GM21423 (cell line): ENCODE measurements around the gene CHAD.

ENCODE experiments used
- ATAC-seq: cut with Tn5 transposase; IDR thresholded peaks from one replicate; pipeline ENCODE4 v1.9.1; 2021; ENCODE audit warnings: mild to moderate bottlenecking, moderate library complexity; ENCODE audit not compliant: unreplicated experiment

Gene CHAD

GRCh38 chr17:50468304-50469207 lies at the start of gene CHAD:
TSS of gene CHAD (minus strand) at chr17:50468880. CDS start at chr17:50468813, 67 bp downstream.
- ATAC-seq: no peak

GRCh38 chr17:50517504-50518383 lies 49.1 kb upstream of the CHAD start:
- no peak for ATAC-seq

- ATAC-seq: no peak
These were observed 48.3 kb upstream of the CHAD start for GRCh38 chr17:50517011-50517410.

GRCh38 chr17:50514936-50515702 lies 46.4 kb upstream of the CHAD start:
- no peak for ATAC-seq

GRCh38 chr17:50514388-50514787 lies 45.7 kb upstream of the CHAD start:
- ATAC-seq: no peak

- ATAC-seq: no peak
These were observed 44.8 kb upstream of the CHAD start for GRCh38 chr17:50513495-50513894.

GRCh38 chr17:50511058-50511457 lies 42.4 kb upstream of the CHAD start:
- peak; percentile 83 for ATAC-seq

- no peak for ATAC-seq
These were observed 40.1 kb upstream of the CHAD start for GRCh38 chr17:50508573-50509460.

GRCh38 chr17:50507871-50508572 lies 39.3 kb upstream of the CHAD start, which contains the start of gene MYCBPAP:
TSS of gene MYCBPAP (plus strand) at chr17:50508439. CDS start at chr17:50508675, 236 bp downstream.
- ATAC-seq: no peak

GRCh38 chr17:50506298-50506697 lies 37.6 kb upstream of the CHAD start:
- no peak for ATAC-seq

GRCh38 chr17:50505591-50506130 lies 37.0 kb upstream of the CHAD start:
- no peak for ATAC-seq

- no peak for ATAC-seq
These were observed 33.8 kb upstream of the CHAD start for GRCh38 chr17:50502301-50502990.

GRCh38 chr17:50501054-50501453 lies 32.4 kb upstream of the CHAD start:
- no peak for ATAC-seq

- no peak for ATAC-seq
These were observed 31.0 kb upstream of the CHAD start for GRCh38 chr17:50499721-50500120.

GRCh38 chr17:50499270-50499669 lies 30.6 kb upstream of the CHAD start:
- ATAC-seq: no peak

GRCh38 chr17:50498021-50498874 lies 29.6 kb upstream of the CHAD start:
- no peak for ATAC-seq

- ATAC-seq: no peak
These were observed 27.2 kb upstream of the CHAD start for GRCh38 chr17:50495918-50496317.
